GM20000 (cell line): ENCODE results near the gene SHD.
"Not testable (repeated sequence)": the region's sequence is repeated elsewhere in the genome, so short reads cannot be mapped to it uniquely, and the experiment has no call there.

Source experiments
- DNase-seq: peaks from one replicate; pipeline ENCODE4 v3.0.0; 2012; ENCODE audit warnings: low spot score
- TF ChIP-seq, protein P1 (sequence below): IDR thresholded peaks from 2 replicates; pipeline ENCODE4 v1.5.1; 2012; ENCODE audit warnings: mild to moderate bottlenecking, control low read depth; ENCODE audit errors: extremely low read depth, missing control alignments

Gene SHD

DNA sequence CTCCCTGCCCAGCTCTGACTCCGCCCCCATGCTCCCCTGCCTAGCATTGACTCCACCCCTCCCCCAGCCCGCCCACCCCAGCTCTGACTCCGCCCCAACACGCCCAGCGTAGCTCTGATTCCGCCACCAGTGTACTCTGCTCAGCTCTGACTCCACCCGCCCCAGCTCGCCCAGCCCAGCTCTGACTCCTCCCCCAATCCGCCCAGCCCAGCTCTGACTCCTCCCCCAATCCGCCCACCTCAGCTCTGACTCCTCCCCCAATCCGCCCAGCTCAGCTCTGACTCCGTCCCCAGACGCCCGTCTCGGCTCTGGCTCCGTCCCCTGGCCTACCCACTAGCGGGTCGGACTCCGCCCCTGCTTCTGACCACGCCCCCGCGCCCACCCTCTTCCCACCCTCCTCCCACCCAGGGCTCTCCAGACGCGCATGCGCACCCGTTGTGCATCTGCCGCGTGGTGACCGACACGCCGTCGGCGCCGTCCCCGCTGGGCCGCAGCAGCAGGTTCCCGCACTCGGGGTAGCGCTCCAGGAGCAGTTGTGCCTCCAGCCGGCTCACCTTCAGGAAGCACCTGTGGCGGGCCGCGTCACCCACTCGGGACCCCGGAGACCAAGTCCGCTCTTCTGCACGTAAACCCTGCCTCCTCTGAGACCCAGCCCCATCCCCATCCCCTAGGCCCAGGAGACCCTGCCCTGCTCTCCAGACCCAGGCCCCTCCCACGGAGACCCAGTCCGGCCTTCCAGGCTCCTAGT, 49.4 kb downstream of the SHD start:
- peak; percentile 97 for DNase-seq

DNA sequence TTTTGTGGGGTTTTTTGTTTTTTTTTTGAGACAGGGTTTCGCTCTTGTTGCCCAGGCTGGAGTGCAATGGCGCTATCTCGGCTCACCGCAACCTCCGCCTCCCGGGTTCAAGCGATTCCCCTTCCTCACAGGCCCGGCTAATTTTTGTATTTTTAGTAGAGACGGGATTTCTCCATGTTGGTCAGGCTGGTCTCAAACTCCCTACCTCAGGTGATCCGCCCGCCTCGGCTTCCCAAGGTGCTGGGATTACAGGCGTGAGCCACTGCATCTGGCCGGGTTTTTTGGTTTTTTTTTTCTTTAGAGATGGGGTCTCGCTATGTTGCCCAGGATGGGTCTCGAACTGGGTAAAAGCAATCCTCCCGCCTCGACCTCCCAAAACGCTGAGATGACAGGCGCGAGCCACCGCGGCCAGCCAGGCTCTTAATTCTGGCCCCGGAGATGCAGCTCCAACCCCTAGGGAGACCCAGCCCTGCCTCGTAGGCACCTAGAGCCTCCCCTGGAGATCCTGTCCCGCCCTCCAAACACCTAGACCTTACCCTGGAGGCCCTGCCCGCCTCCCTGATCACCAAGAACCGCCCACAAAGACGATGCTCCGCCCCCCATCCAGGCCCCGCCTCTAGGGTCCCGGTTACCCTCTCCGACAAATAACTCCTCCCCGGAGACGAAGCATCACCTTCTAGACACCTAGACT, 50.1 kb downstream of the SHD start:
- DNase-seq = not testable (repeated sequence)

More for the DNA sequence above, 49.4 kb downstream of the SHD start:
- TF ChIP-seq, protein P1, sequence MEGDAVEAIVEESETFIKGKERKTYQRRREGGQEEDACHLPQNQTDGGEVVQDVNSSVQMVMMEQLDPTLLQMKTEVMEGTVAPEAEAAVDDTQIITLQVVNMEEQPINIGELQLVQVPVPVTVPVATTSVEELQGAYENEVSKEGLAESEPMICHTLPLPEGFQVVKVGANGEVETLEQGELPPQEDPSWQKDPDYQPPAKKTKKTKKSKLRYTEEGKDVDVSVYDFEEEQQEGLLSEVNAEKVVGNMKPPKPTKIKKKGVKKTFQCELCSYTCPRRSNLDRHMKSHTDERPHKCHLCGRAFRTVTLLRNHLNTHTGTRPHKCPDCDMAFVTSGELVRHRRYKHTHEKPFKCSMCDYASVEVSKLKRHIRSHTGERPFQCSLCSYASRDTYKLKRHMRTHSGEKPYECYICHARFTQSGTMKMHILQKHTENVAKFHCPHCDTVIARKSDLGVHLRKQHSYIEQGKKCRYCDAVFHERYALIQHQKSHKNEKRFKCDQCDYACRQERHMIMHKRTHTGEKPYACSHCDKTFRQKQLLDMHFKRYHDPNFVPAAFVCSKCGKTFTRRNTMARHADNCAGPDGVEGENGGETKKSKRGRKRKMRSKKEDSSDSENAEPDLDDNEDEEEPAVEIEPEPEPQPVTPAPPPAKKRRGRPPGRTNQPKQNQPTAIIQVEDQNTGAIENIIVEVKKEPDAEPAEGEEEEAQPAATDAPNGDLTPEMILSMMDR = no peak

DNA sequence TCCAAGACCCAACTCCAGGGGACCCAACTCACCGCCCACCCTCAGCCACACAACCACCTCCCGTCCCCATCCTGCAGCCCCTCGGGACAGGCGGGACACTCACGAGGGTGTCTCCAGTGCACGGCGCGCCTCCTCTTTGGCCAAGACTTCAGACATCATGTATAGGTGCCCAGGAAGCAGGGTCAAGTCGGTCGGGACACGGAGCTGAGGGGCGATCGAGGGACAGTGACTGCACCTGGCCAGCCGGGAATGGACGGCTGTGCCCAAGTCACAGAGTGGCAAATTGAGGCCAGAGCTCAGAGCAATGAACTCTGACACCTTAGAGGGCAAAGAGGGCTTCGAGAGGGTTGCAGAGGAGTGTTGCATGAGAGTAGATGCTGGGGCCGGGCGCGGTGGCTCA, 50.8 kb downstream of the SHD start:
- DNase-seq = no peak
- TF ChIP-seq, protein P1 = no peak

DNA sequence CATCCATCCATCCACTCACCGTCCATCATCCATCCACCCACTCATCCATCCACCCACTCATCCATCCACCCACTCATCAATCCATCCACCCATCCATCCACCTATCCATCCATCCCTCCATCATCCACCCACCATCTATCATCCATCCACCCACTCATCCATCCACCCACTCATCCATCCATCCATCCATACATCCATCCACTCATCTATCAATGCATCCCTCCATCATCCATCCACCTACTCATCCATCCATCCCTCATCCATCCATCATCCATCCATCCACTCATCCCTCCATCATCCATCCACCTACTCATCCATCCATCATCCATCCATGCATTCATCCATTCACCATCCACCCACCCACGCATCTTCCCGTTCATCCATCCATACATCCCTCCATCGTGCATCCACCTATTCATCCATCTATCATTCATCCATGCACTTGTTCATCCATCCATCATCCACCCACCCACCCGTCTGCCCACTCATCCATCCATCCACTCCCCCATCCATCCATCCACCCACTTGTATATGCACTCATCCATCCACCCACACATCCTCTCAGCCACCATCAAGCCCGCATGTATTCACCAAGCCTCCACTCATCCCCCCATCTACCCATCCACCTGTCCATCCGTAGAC, 56.0 kb downstream of the SHD start:
- TF ChIP-seq, protein P1 = no peak
- no peak for DNase-seq

DNA sequence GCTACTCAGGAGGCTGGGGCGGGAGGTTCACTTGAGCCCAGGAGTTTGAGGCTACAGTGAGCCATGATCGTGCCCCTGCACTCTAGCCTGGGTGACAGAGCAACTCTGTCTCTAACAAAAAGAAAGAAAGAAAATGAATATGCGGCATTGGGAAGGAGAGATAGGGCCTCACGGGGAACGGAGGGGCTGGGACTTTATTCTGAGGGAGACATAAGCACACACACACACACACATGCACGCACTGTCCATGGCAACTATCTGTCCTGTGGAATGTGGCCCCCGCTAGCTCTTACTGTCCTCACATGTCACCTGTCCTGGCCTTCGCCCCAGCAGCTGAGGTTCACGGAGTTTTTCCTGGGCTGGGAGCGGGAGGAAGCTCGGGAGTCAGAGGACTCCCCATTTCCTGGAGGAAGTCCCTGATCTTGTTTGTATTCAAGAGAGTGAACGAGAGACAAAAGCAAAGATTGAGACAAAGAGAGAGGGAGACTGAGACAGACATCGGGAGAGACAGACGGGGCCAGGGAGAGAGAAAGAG, 58.9 kb downstream of the SHD start:
- TF ChIP-seq, protein P1 = no peak
- no peak for DNase-seq

DNA sequence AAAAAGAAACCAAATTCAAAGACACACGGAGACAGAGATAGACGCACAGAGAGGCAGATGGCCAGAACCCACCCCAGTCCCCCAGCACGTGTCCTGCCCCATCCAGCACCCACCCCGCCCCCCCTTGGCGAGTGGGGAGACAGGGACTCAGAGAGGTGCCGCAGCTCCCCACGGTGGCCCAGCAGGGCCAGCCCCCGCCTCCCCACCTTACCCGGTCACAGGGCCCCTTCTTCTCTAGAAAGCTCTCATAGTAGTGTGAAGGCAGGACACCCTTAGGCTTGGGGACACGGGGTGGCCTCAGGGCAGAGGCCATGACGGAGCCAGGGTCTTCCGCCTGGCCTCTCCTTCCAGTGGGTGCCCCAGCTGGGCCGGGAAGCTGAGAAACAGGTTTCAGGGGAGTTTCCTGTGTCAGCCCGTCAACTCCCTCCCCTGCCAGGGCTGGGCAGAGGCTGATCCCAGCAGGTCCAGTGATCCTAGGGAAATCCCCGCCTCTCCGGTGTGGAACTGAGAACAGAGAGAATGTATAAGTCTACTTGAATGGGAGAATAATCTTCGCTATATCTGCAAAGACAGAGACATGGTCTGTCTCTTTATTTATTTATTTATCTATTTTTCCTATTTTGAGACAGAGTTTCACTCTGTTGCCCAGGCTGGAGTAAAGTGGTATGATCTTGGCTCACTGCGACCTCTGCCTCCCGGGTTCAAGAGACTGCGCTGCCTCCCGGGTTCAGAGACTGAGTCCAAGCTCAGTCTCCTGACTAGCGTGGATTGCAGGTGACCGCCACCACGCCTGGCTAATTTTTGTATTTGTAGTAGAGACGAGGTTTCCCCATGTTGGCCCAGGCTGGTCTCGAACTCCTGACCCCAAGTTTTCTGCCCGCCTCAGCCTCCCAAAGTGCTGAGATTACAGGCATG, 59.6 kb downstream of the SHD start, which contains the start of gene STAP2:
Gene STAP2, minus strand, starts transcription at position 387 of the 915 bp plus-strand sequence. Its CDS starts 74 bp downstream, at position 313.
- TF ChIP-seq, protein P1 = no peak
- DNase-seq = no peak
